CD4-positive, alpha-beta T cell treated with Interleukin-4 for 4 hours (primary cell): ENCODE data around the gene NAXD.
"Not testable (repeated sequence)": the region's sequence is repeated elsewhere in the genome, so short reads cannot be mapped to it uniquely, and the experiment has no call there.

Experiments
- DNase-seq: peaks from one replicate; pipeline ENCODE4 v3.0.0-alpha.2; 2020

NAXD gene

GRCh38 chr13:110615322-110616102 lies at the start of gene NAXD:
TSS of gene NAXD (plus strand) at chr13:110615545. CDS start at chr13:110615602, 57 bp downstream.
- peak; percentile 87 for DNase-seq

DNA sequence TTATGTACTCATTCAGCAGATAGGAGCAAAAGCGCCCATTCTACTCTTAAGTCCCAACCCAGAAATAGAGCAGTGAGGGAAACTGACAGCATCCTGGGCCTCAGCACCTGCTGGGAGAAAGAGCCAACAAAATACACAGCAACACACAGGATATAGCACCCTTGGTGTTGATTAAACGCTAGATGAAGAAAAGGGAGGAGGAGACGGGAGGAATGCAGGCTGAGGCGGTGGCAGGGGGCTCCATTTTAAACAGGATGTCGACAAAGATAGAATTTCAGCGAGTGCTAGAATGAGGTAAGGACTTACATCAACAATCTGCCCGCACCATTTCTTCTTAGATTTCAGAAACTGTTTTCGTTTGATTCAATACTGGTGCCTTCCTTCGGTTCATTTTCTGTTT lies 49.2 kb upstream of the NAXD start:
- no peak for DNase-seq

GRCh38 chr13:110568612-110569011 lies 46.7 kb upstream of the NAXD start:
- no peak for DNase-seq

GRCh38 chr13:110569962-110570361 lies 45.4 kb upstream of the NAXD start:
- DNase-seq: not testable (repeated sequence)

GRCh38 chr13:110570886-110571285 lies 44.5 kb upstream of the NAXD start:
- DNase-seq: no peak

DNA sequence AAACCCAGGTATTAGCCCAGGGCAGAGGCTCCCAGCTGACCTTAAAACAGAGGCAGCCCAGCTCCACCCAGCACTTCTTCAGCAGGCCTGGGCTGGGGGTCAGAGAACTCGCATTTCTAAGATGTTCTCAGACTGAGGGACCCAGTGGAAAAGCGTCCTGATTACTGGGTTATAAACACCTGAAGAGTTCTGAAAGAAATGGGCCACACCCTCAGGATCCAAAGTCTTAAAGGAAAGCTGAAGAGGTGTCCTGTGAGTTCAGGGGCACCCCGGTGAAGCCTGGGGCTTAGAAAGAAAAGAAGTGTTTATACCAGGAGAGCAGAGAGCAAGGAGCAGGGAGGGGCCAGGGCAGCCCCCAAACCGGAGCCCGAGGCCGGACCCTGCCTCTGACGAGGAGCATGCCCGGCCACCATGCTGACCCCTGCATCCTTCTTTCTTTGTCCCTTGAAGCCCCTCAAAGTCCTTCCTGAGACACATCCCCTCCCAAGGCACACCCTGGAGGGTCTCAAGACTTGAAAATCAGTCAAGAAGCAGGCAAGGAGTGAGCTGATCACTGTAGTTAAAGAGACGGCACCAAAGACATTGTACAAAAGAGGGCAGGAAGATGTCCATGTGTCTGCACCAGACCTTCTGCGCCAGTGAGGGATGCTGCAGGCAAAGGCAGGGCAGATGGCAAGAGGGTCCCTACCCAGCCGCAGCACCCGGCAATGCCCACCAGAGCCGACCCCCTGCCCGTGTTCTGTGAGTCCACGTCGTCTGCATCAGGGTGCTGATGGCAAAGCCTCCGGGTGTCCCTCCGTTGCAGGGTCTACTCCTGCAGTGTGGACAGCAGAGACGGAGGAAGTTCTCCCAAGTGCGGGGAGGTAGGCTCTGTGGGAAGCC lies 43.2 kb upstream of the NAXD start:
- DNase-seq: no peak

DNA sequence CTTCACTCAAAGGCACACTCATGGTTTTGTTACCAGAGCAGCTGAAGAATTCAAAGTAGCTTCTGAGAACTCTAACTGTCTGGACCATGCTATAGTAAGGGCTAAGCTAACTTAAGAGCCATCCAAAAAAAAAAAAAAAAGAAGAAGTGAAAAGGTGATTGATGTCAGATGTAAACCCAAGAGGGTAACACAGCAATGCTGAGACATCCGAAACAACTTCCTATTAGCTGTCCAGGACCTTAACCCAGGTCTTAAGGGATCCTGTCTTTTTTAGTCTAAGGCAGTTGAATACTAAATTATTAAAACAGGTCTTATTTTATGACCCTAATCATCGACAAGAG lies 42.6 kb upstream of the NAXD start:
- DNase-seq: no peak

DNA sequence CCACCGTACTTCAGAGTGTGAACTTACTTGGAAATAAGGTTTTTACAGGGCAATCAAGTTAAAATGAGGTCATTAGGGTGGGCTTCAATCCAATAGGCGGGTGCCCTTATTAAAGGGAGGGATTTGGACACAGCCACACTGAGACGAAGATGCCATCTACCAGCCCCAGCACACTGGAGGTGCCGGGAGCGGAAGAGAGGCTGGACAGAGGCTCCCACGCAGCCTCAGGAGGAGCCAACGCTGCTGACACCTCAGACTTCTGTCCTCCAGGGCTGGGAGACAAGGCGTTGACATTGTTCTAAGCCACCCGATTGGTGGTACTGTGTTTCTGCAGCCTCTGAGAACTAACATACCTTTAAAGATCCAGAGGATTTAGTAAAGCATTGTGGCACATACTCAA lies 41.2 kb upstream of the NAXD start:
- no peak for DNase-seq

DNA sequence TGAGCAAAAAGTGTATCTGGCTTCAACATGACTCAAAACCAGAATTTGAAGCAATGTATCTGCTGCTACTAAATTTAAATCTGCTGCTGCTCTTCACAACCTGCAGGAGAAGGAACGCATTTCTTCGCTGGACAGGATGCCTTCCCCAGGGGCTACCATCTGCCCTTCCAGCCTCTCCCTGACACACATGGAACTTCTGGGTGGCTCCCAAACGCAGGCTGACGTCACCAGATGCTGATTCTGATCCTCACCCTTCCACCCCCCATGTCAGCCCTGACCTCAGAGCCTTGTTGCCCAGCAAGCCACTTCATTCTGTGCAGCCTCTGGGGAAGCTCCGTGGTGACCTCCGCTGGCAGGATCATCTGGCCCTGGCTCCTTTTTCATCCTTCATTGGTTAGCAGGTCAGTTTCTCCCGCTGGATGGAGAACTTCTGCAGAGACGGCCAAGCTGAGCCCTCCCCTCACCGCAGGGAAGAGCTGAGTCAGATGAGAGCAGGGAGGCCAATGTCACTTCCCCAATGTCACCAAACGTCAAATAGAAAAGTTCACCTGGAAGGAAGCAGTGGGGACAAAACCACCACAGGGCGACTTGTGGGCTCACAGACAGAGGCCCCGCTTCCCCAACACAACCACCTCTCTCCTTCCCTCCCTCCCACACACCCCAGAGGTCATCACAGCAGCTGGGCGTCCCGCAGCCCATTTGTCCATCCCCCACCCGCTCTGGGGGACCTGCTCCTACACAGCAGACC lies 39.8 kb upstream of the NAXD start:
- no peak for DNase-seq

DNA sequence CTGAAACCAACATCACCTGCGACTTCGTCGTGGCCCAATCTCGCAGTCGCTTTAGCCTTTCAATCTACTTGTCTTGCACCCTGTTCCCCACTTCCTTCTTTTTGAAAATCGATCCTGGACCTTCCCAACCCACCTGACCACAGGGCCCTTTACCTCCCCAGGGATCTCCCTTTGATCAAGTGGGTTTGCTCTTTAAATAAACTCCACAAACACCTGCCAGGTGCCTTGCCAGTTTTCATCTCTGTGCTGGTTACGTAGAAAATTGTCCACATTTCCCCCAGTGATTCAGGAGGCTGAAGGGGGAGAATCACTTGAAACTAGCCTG lies 39.3 kb upstream of the NAXD start:
- DNase-seq: no peak

- no peak for DNase-seq
Observed at GRCh38 chr13:110576736-110577476, 38.4 kb upstream of the NAXD start.

- DNase-seq: no peak
Observed at GRCh38 chr13:110578363-110578762, 37.0 kb upstream of the NAXD start.

DNA sequence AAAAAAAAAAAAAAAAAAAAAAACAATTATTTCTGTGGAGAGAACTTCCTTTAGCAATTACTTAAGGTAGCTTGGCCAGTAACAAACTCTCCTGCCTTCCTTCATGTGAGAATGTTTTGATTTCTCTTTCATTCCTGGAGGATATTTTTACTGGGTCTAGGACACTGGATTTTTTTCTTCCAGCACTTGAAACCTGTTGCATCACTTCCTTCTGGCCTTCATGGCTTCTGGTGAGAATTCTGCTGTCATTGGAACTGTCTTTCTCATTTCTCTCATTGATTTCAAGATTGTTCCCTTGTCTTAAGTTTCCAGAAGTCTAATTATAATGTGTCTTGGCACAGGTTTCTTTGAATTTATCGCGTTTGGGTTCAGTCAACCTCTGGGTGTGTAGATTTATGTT lies 34.5 kb upstream of the NAXD start:
- no peak for DNase-seq

GRCh38 chr13:110581506-110582185 lies 33.7 kb upstream of the NAXD start:
- no peak for DNase-seq

GRCh38 chr13:110582421-110582954 lies 32.9 kb upstream of the NAXD start:
- no peak for DNase-seq

- DNase-seq: no peak
Observed at GRCh38 chr13:110583178-110583865, 32.0 kb upstream of the NAXD start.

DNA sequence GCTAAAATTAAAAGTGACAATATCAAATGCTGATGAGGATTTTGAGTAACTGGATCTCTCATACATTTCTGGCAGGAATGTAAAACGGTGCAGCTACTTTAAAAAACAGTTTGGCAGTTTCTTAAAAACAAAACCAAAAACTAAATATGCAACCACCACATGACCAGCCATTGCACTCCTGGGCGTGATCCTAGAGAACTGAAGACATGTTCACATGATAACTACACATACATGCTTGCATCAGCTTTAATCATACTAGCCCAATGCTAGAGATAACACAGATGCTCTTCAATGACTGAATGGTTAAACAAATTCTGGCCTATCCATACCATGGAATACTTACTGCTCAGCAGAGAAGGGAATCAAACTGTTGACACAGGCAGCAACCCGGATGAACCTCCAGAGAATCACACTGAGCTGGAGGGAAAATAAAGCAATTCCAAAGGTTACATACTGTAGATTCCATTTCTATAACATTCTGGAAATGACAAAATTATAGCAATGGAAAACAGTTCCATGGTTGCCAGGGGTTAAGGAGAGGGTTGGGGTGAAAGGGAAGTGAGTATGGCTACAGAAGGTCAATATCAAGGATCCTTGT lies 25.5 kb upstream of the NAXD start:
- DNase-seq: no peak

DNA sequence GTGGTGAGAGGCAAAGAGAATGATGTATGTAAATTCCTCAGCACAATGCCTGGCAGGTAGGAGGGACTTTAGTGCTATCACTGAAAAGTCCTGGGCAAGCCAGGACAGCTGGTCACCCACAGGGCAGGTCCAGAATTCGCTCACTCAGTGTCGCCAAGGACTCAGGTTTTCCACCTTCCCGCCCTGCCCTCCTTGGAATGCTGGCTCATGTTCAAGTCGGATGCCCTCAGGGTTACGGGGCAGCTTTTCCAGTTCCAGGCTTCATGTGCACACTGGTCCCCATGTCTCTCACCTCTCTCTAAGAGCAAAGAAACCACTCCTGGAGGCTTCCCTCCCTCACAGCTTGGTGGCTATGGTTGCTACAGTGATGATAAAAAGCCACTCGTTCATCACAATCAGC lies 24.8 kb upstream of the NAXD start:
- DNase-seq: no peak

- DNase-seq: no peak
Observed at GRCh38 chr13:110592665-110593064, 22.7 kb upstream of the NAXD start.

GRCh38 chr13:110593430-110594130 lies 21.8 kb upstream of the NAXD start:
- peak; percentile 49 for DNase-seq
